CD4-positive, alpha-beta T cell (primary cell): Measurements from ENCODE around the gene PPP2R5C. TPM values are rescaled to one million over a fixed set of nuclear protein-coding genes. Genes with fewer than 3 reads are reported as not detected.

ENCODE experiments used
- ATAC-seq: fragments of 200-7000 bp; cut with Tn5 transposase; one replicate; pipeline ENCODE4 v1.10.0; 2022; ENCODE audit warnings: mild to moderate bottlenecking; ENCODE audit not compliant: poor library complexity
- CTCF ChIA-PET: fragments of 350-600 bp; sonication (Branson Sonifier 250); formaldehyde crosslinking; loops from one replicate; lab custom pipeline; 2021; ENCODE audit warnings: antibody characterized with exemption, inconsistent platforms; lab: Charles Lee
- POLR2A ChIA-PET: fragments of 350-600 bp; sonication (Branson Sonifier 250); formaldehyde crosslinking; loops from one replicate; lab custom pipeline; 2021; ENCODE audit warnings: antibody characterized with exemption, inconsistent platforms; lab: Charles Lee
- DNase-seq, 14 experiments: peaks; one replicate each; pipeline ENCODE4 v3.0.0-alpha.2; 2013 to 2020; ENCODE audit warnings: mixed read lengths in 2 of 14
- H3K27ac ChIP-seq, 2 donors: one replicate each; pipeline versions ENCODE4 v1.5.1 to v1.7.0; 2013; ENCODE audit warnings: low read length in 2 of 2, low read depth in 1 of 2, mild to moderate bottlenecking in 1 of 2
- H3K27me3 ChIP-seq, 2 experiments: 1 replicate in 1 of 2; 2 replicates in 1 of 2; pipeline versions ENCODE4 v1.6.1 to v1.7.0; 2013; ENCODE audit warnings: low read length in 2 of 2, control low read depth in 1 of 2, mild to moderate bottlenecking in 1 of 2, moderate library complexity in 1 of 2; ENCODE audit not compliant: insufficient read depth in 2 of 2, control insufficient read depth in 1 of 2
- H3K36me3 ChIP-seq: one replicate; pipeline ENCODE4 v1.6.1; 2013; ENCODE audit warnings: low read length, control low read depth; ENCODE audit not compliant: insufficient read depth
- H3K4me1 ChIP-seq: one replicate; pipeline ENCODE4 v1.6.1; 2013; ENCODE audit warnings: low read length, control low read depth; ENCODE audit not compliant: insufficient read depth
- H3K4me3 ChIP-seq: one replicate; pipeline ENCODE4 v1.5.1; 2013; ENCODE audit warnings: mild to moderate bottlenecking, low read length, moderate library complexity
- H3K9me3 ChIP-seq, 2 experiments: 1 replicate in 1 of 2; 2 replicates in 1 of 2; pipeline versions ENCODE4 v1.6.1 to v1.7.0; 2013; ENCODE audit warnings: low read length in 2 of 2, mild to moderate bottlenecking in 2 of 2, control low read depth in 1 of 2, moderate library complexity in 1 of 2; ENCODE audit not compliant: control insufficient read depth in 1 of 2, insufficient read depth in 1 of 2
- H3K27ac Mint-ChIP-seq: one replicate; pipeline ENCODE4 v1.8.0; 2020; ENCODE audit warnings: mixed read lengths
- H3K27me3 Mint-ChIP-seq: one replicate; pipeline ENCODE4 v1.8.0; 2021; ENCODE audit warnings: mixed read lengths
- H3K36me3 Mint-ChIP-seq: one replicate; pipeline ENCODE4 v1.8.0; 2021; ENCODE audit warnings: low read depth, mixed read lengths
- H3K4me1 Mint-ChIP-seq: one replicate; pipeline ENCODE4 v1.8.0; 2021; ENCODE audit warnings: low read depth, mixed read lengths
- H3K4me3 Mint-ChIP-seq: one replicate; pipeline ENCODE4 v1.8.0; 2020; ENCODE audit warnings: mild to moderate bottlenecking, mixed read lengths
- H3K9me3 Mint-ChIP-seq: one replicate; pipeline ENCODE4 v1.8.0; 2020; ENCODE audit warnings: mixed read lengths
- intact Hi-C, 2 experiments: fragments of 100-400 bp; cut with DNase I in 1 of 2; cut with micrococcal nuclease in 1 of 2; formaldehyde crosslinking; loops; one replicate each; pipeline versions ENCODE4 v1.15.1 to v1.9.0; 2023 to 2025; cut with DNase I, micrococcal nuclease
- total RNA-seq, 174 experiments: library from RNA in 2 of 174; stranded (reverse) in 2 of 174; gene quantifications; one replicate each; pipeline ENCODE4 v1.2.3 and lab custom pipeline; 2021 to 2026
- TF ChIP-seq, protein P1 (sequence below): fragments of 200-600 bp; IDR thresholded peaks from one replicate; pipeline ENCODE4 v1.8.0; 2022; ENCODE audit warnings: antibody characterized with exemption, mild to moderate bottlenecking

Gene PPP2R5C
- total RNA-seq, 2 experiments from 2014 or later, result 463 to 487 TPM

DNA sequence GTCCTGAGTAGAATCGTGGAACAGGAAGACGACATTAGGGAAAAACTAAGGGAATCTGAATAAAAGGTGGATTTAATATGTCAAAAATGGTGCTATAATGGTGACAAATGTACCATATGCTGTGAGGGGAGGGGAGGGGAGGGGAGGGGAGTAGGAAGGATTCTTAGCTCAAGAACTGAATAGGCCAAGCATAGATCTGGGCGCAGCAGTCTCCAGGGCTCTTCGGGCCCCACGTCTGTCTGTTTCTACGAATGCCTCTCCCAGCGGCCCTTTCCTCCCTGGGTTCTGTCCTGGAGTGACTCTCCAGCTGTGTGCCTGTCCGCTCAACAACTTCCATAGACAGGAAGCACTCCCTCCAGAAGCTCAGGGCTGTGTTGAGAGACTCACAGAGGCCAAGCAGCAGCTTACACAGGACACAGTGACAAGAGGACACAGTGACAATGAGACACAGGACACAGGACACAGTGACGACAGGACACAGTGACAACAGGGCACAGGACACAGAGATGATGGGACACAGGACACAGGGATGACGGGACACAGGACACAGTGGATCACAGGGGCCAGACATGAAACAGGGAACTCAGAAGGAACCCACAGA, 42.4 kb upstream of the PPP2R5C start:
- TF ChIP-seq, protein P1, sequence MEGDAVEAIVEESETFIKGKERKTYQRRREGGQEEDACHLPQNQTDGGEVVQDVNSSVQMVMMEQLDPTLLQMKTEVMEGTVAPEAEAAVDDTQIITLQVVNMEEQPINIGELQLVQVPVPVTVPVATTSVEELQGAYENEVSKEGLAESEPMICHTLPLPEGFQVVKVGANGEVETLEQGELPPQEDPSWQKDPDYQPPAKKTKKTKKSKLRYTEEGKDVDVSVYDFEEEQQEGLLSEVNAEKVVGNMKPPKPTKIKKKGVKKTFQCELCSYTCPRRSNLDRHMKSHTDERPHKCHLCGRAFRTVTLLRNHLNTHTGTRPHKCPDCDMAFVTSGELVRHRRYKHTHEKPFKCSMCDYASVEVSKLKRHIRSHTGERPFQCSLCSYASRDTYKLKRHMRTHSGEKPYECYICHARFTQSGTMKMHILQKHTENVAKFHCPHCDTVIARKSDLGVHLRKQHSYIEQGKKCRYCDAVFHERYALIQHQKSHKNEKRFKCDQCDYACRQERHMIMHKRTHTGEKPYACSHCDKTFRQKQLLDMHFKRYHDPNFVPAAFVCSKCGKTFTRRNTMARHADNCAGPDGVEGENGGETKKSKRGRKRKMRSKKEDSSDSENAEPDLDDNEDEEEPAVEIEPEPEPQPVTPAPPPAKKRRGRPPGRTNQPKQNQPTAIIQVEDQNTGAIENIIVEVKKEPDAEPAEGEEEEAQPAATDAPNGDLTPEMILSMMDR, result no peak
- Mint-ChIP-seq H3K9me3 (no peaks in the 10 kb centered on the region), H3K4me1 (peaks cover 60% of the 10 kb centered on the region), H3K27ac (peak overlapping the region; percentile 51), H3K27me3 (no peaks in the 10 kb centered on the region), H3K36me3 (no peaks in the 10 kb centered on the region), H3K4me3 (no peak overlapping the region)
- Histone ChIP-seq H3K9me3 (peaks cover 0 to 4% of the 10 kb centered on the region in 2 experiments), H3K4me1 (peaks cover 73% of the 10 kb centered on the region), H3K27me3 (no peaks in the 10 kb centered on the region), H3K36me3 (no peaks in the 10 kb centered on the region), H3K4me3 (no peak overlapping the region), H3K27ac (no peak overlapping the region)
- POLR2A ChIA-PET, result interaction anchor here (1.5 to 5.0 kb wide), 2 partner anchors 11 to 91 kb away, joined by 4 to 79 read pairs; no protein-coding TSS in a partner anchor
- CTCF ChIA-PET, result interaction anchor here (1.1 to 1.7 kb wide), 2 partner anchors 12 to 52 kb away, joined by 3 to 7 read pairs; no protein-coding TSS in a partner anchor
- ATAC-seq, result no peak
- intact Hi-C loops, result no loop called here
- peak in 2 of 14 experiments; percentile 18 to 24 for DNase-seq

DNA sequence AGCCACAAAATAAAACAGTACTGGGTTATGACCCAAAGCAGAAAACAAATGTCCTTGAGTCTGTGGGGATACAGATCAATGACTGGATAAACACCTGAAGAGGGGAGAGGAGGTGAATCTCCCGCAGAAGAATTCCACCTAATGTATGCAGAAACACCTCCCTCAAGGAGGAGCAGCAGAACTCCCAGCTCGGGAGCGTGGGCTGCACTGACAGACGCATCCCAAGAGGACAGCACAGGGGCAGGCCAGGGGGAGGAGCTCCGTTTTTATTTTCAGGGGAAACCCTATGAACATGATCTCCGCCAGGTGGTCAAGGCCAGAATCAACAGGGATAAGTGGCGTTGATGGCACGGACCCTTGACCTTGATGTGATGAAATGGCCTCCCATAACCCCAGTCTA, 41.8 kb upstream of the PPP2R5C start:
- Mint-ChIP-seq H3K36me3 (no peaks in the 10 kb centered on the region), H3K9me3 (no peaks in the 10 kb centered on the region), H3K27ac (peak overlapping the region; percentile 51), H3K27me3 (no peaks in the 10 kb centered on the region), H3K4me1 (peaks cover 60% of the 10 kb centered on the region), H3K4me3 (no peak overlapping the region)
- ATAC-seq, result no peak
- H3K27me3 ChIP-seq, result no peaks in the 10 kb centered on the region
- no peaks in the 10 kb centered on the region for H3K36me3 ChIP-seq
- intact Hi-C loops, result loop anchor here in 1 of 2 experiments (5.0 kb wide), 1 partner anchor 103 kb away; no protein-coding TSS in a partner anchor
- H3K4me1 ChIP-seq, result peaks cover 73% of the 10 kb centered on the region
- TF ChIP-seq, protein P1, result no peak
- H3K4me3 ChIP-seq, result no peak overlapping the region
- H3K9me3 ChIP-seq, result peaks cover 0 to 4% of the 10 kb centered on the region in 2 experiments
- peak in 2 of 14 experiments; percentile 12 to 19 for DNase-seq
- H3K27ac ChIP-seq, result no peak overlapping the region
- POLR2A ChIA-PET, result interaction anchor here (0.7 to 5.0 kb wide), 3 partner anchors 12 to 90 kb away, joined by 3 to 79 read pairs (median 4); no protein-coding TSS in a partner anchor
- CTCF ChIA-PET, result interaction anchor here (1.1 to 1.7 kb wide), 2 partner anchors 13 to 51 kb away, joined by 3 to 7 read pairs; no protein-coding TSS in a partner anchor

DNA sequence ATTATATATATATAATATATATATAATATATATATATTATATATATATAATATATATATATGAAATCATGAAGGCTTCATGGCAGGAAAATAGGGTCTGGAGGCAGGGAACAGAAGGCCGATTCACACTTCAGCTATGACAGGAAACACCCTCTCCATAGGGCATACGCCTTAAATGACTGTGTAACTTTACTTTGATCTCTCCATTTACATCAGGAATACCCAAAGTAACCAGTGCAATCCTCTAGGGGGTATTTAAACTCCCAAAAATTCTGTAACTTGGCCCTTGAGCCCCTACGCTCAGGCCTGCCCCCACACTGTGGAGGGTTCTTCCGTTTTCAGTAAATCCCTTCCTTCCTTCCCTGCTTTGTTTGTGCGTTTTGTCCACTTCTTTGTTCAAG, 40.4 kb upstream of the PPP2R5C start:
- peak overlapping the region; percentile 4 for H3K4me3 Mint-ChIP-seq
- H3K9me3 ChIP-seq, result peaks cover 0 to 4% of the 10 kb centered on the region in 2 experiments
- TF ChIP-seq, protein P1, result no peak
- H3K36me3 ChIP-seq, result no peaks in the 10 kb centered on the region
- POLR2A ChIA-PET, result interaction anchor here (0.5 to 5.0 kb wide), 13 partner anchors 10 to 154 kb away, joined by 3 to 79 read pairs (median 11); partner anchors contain the start of gene PPP2R5C
- H3K4me1 Mint-ChIP-seq, result peaks cover 59% of the 10 kb centered on the region
- peak overlapping the region; percentile 50 to 53 for H3K27ac ChIP-seq
- no peak overlapping the region for H3K4me3 ChIP-seq
- H3K36me3 Mint-ChIP-seq, result no peaks in the 10 kb centered on the region
- intact Hi-C loops, result loop anchor here in 1 of 2 experiments (5.0 kb wide), 1 partner anchor 101 kb away; no protein-coding TSS in a partner anchor
- peak in 3 of 14 experiments; percentile 25 to 35 (median 26) for DNase-seq
- CTCF ChIA-PET, result interaction anchor here (1.0 to 3.2 kb wide), 5 partner anchors 10 to 102 kb away, joined by 3 to 23 read pairs (median 16); no protein-coding TSS in a partner anchor
- peaks cover 68% of the 10 kb centered on the region for H3K4me1 ChIP-seq
- no peaks in the 10 kb centered on the region for H3K27me3 Mint-ChIP-seq
- H3K27ac Mint-ChIP-seq, result peak overlapping the region; percentile 95
- no peaks in the 10 kb centered on the region for H3K27me3 ChIP-seq
- no peak for ATAC-seq
- no peaks in the 10 kb centered on the region for H3K9me3 Mint-ChIP-seq
